Activated naive CD4-positive, alpha-beta T cell treated with anti-CD3 and anti-CD28 coated beads, Interleukin-2, amount 10 ng/mL, durations not matched to agents 7 days and 5 days (primary cell): ENCODE results near the gene UGT2B17.
"Not testable (repeated sequence)": the region's sequence is repeated elsewhere in the genome, so short reads cannot be mapped to it uniquely, and the experiment has no call there.

Experiments
- CTCF ChIA-PET: fragments of 350-600 bp; sonication (Branson Sonifier 250); formaldehyde crosslinking; loops from one replicate; lab custom pipeline; 2021; ENCODE audit warnings: antibody characterized with exemption; lab: Charles Lee
- DNase-seq: peaks from one replicate; pipeline ENCODE4 v3.0.0-alpha.2; 2020
- H3K27ac Mint-ChIP-seq: one replicate; pipeline ENCODE4 v1.8.0; 2021; ENCODE audit warnings: mild to moderate bottlenecking, moderate library complexity, mixed read lengths
- H3K27me3 Mint-ChIP-seq: one replicate; pipeline ENCODE4 v1.8.0; 2021; ENCODE audit warnings: mild to moderate bottlenecking, mixed read lengths
- H3K36me3 Mint-ChIP-seq: one replicate; pipeline ENCODE4 v1.8.0; 2021; ENCODE audit warnings: mixed read lengths
- H3K4me1 Mint-ChIP-seq: one replicate; pipeline ENCODE4 v1.8.0; 2021; ENCODE audit warnings: mixed read lengths
- H3K4me3 Mint-ChIP-seq: one replicate; pipeline ENCODE4 v1.8.0; 2021; ENCODE audit warnings: mild to moderate bottlenecking, moderate library complexity, mixed read lengths
- H3K9me3 Mint-ChIP-seq: one replicate; pipeline ENCODE4 v1.8.0; 2021; ENCODE audit warnings: mixed read lengths

UGT2B17 gene

GRCh38 chr4:68552818-68553811 is 23.0 kb downstream of the UGT2B17 start:
- H3K4me1 Mint-ChIP-seq, H3K9me3 Mint-ChIP-seq, CTCF ChIA-PET, H3K4me3 Mint-ChIP-seq, H3K27ac Mint-ChIP-seq, H3K36me3 Mint-ChIP-seq, H3K27me3 Mint-ChIP-seq, DNase-seq: not testable (repeated sequence)

GRCh38 chr4:68542742-68543141 is 33.4 kb downstream of the UGT2B17 start:
- H3K9me3 Mint-ChIP-seq, CTCF ChIA-PET, H3K4me3 Mint-ChIP-seq, H3K4me1 Mint-ChIP-seq, H3K27ac Mint-ChIP-seq, H3K27me3 Mint-ChIP-seq, DNase-seq, H3K36me3 Mint-ChIP-seq: not testable (repeated sequence)

GRCh38 chr4:68536375-68536774 is 39.7 kb downstream of the UGT2B17 start:
- H3K4me3 Mint-ChIP-seq = no peak overlapping the region
- CTCF ChIA-PET = no interaction called here
- H3K4me1 Mint-ChIP-seq = no peaks in the 10 kb centered on the region
- H3K9me3 Mint-ChIP-seq = peaks cover 2% of the 10 kb centered on the region
- H3K27me3 Mint-ChIP-seq = no peaks in the 10 kb centered on the region
- no peak for DNase-seq
- H3K36me3 Mint-ChIP-seq = no peaks in the 10 kb centered on the region
- no peak overlapping the region for H3K27ac Mint-ChIP-seq

- H3K4me3 Mint-ChIP-seq = no peak overlapping the region
- no peaks in the 10 kb centered on the region for H3K36me3 Mint-ChIP-seq
- CTCF ChIA-PET = no interaction called here
Measured at GRCh38 chr4:68535974-68536373, 40.1 kb downstream of the UGT2B17 start.

GRCh38 chr4:68522232-68522631 is 53.9 kb downstream of the UGT2B17 start:
- H3K27me3 Mint-ChIP-seq, H3K9me3 Mint-ChIP-seq, H3K27ac Mint-ChIP-seq, CTCF ChIA-PET, H3K4me3 Mint-ChIP-seq, DNase-seq, H3K36me3 Mint-ChIP-seq, H3K4me1 Mint-ChIP-seq: not testable (repeated sequence)

More at GRCh38 chr4:68535974-68536373, 40.1 kb downstream of the UGT2B17 start:
- no peak for DNase-seq
- no peak overlapping the region for H3K27ac Mint-ChIP-seq
- H3K27me3 Mint-ChIP-seq = no peaks in the 10 kb centered on the region
- peaks cover 3% of the 10 kb centered on the region for H3K9me3 Mint-ChIP-seq
- no peaks in the 10 kb centered on the region for H3K4me1 Mint-ChIP-seq

- no peaks in the 10 kb centered on the region for H3K27me3 Mint-ChIP-seq
- no peaks in the 10 kb centered on the region for H3K36me3 Mint-ChIP-seq
- H3K4me1 Mint-ChIP-seq = no peaks in the 10 kb centered on the region
- no peak for DNase-seq
- no peaks in the 10 kb centered on the region for H3K9me3 Mint-ChIP-seq
- no peak overlapping the region for H3K27ac Mint-ChIP-seq
- no peak overlapping the region for H3K4me3 Mint-ChIP-seq
- CTCF ChIA-PET = no interaction called here
Measured at GRCh38 chr4:68520985-68521384, 55.1 kb downstream of the UGT2B17 start.

- Mint-ChIP-seq H3K27me3 (no peaks in the 10 kb centered on the region), H3K36me3 (no peaks in the 10 kb centered on the region)
- CTCF ChIA-PET = no interaction called here
Measured at GRCh38 chr4:68518889-68519288, 57.2 kb downstream of the UGT2B17 start.

GRCh38 chr4:68505452-68505851 is 70.7 kb downstream of the UGT2B17 start:
- H3K9me3 Mint-ChIP-seq, H3K4me3 Mint-ChIP-seq, H3K36me3 Mint-ChIP-seq, DNase-seq, CTCF ChIA-PET, H3K27ac Mint-ChIP-seq, H3K27me3 Mint-ChIP-seq: not testable (repeated sequence)
- H3K4me1 Mint-ChIP-seq = peaks cover 20% of the 10 kb centered on the region

More at GRCh38 chr4:68518889-68519288, 57.2 kb downstream of the UGT2B17 start:
- Mint-ChIP-seq H3K27ac (no peak overlapping the region), H3K9me3 (no peaks in the 10 kb centered on the region), H3K4me1 (no peaks in the 10 kb centered on the region), H3K4me3 (no peak overlapping the region)
- no peak for DNase-seq

GRCh38 chr4:68504836-68505235 is 71.3 kb downstream of the UGT2B17 start:
- H3K36me3 Mint-ChIP-seq, CTCF ChIA-PET, H3K4me3 Mint-ChIP-seq, H3K27me3 Mint-ChIP-seq, H3K9me3 Mint-ChIP-seq, H3K27ac Mint-ChIP-seq: not testable (repeated sequence)
- peaks cover 20% of the 10 kb centered on the region for H3K4me1 Mint-ChIP-seq
- peak; percentile 47 for DNase-seq

GRCh38 chr4:68503462-68503861 is 72.7 kb downstream of the UGT2B17 start:
- H3K36me3 Mint-ChIP-seq, CTCF ChIA-PET, DNase-seq, H3K27ac Mint-ChIP-seq, H3K9me3 Mint-ChIP-seq, H3K4me3 Mint-ChIP-seq, H3K27me3 Mint-ChIP-seq: not testable (repeated sequence)
- H3K4me1 Mint-ChIP-seq = peaks cover 20% of the 10 kb centered on the region

GRCh38 chr4:68499021-68499420 is 77.1 kb downstream of the UGT2B17 start:
- peaks cover under 1% of the 10 kb centered on the region for H3K9me3 Mint-ChIP-seq
- H3K36me3 Mint-ChIP-seq = no peaks in the 10 kb centered on the region
- H3K27ac Mint-ChIP-seq = no peak overlapping the region
- no peaks in the 10 kb centered on the region for H3K27me3 Mint-ChIP-seq
- no peak for DNase-seq
- H3K4me3 Mint-ChIP-seq = no peak overlapping the region
- CTCF ChIA-PET = interaction anchor here (1.2 to 1.8 kb wide), 3 partner anchors 10 to 671 kb away, joined by 3 to 7 read pairs (median 3); no protein-coding TSS in a partner anchor
- peaks cover 12% of the 10 kb centered on the region for H3K4me1 Mint-ChIP-seq

GRCh38 chr4:68498413-68499007 is 77.6 kb downstream of the UGT2B17 start:
- no peaks in the 10 kb centered on the region for H3K9me3 Mint-ChIP-seq
- peaks cover 8% of the 10 kb centered on the region for H3K4me1 Mint-ChIP-seq
- CTCF ChIA-PET = interaction anchor here (1.2 to 1.8 kb wide), 3 partner anchors 9 to 672 kb away, joined by 3 to 7 read pairs (median 3); no protein-coding TSS in a partner anchor
- no peak overlapping the region for H3K27ac Mint-ChIP-seq
- no peaks in the 10 kb centered on the region for H3K36me3 Mint-ChIP-seq
- H3K27me3 Mint-ChIP-seq = no peaks in the 10 kb centered on the region
- peak; percentile 73 for DNase-seq
- H3K4me3 Mint-ChIP-seq = no peak overlapping the region

- H3K27ac Mint-ChIP-seq = no peak overlapping the region
- no peaks in the 10 kb centered on the region for H3K36me3 Mint-ChIP-seq
- H3K4me1 Mint-ChIP-seq = peaks cover 8% of the 10 kb centered on the region
- no peaks in the 10 kb centered on the region for H3K9me3 Mint-ChIP-seq
- H3K4me3 Mint-ChIP-seq = no peak overlapping the region
- no peaks in the 10 kb centered on the region for H3K27me3 Mint-ChIP-seq
- CTCF ChIA-PET = interaction anchor here (1.2 kb wide), 1 partner anchor 676 kb away, joined by 3 read pairs; no protein-coding TSS in a partner anchor
- DNase-seq = no peak
Measured at GRCh38 chr4:68494688-68495087, 81.4 kb downstream of the UGT2B17 start.

- DNase-seq = no peak
- no peak overlapping the region for H3K27ac Mint-ChIP-seq
- H3K27me3 Mint-ChIP-seq = no peaks in the 10 kb centered on the region
Measured at GRCh38 chr4:68490826-68491457, 85.2 kb downstream of the UGT2B17 start.

More at GRCh38 chr4:68490826-68491457, 85.2 kb downstream of the UGT2B17 start:
- H3K9me3 Mint-ChIP-seq = no peaks in the 10 kb centered on the region
- H3K4me3 Mint-ChIP-seq = no peak overlapping the region
- no peaks in the 10 kb centered on the region for H3K36me3 Mint-ChIP-seq
- H3K4me1 Mint-ChIP-seq = peaks cover 8% of the 10 kb centered on the region
- CTCF ChIA-PET = no interaction called here
